GF-D8 (cell line): ENCODE measurements around the gene REG4.
"Not testable (repeated sequence)": the region's sequence is repeated elsewhere in the genome, so short reads cannot be mapped to it uniquely, and the experiment has no call there.

ENCODE experiments used
- DNase-seq: peaks from one replicate; lab custom pipeline; 2025; lab: John Stamatoyannopoulos, UW

Gene REG4

GRCh38 chr1:119811387-119811786 lies at the start of gene REG4:
TSS of gene REG4 (minus strand) at chr1:119811460. CDS start at chr1:119808769, 2,691 bp downstream.
- DNase-seq: no peak

- DNase-seq: no peak
These were observed 48.4 kb upstream of the REG4 start for GRCh38 chr1:119859647-119860046.

- DNase-seq: not testable (repeated sequence)
These were observed 47.4 kb upstream of the REG4 start for GRCh38 chr1:119858556-119859214.

GRCh38 chr1:119858126-119858525 lies 46.9 kb upstream of the REG4 start:
- DNase-seq: no peak

- DNase-seq: no peak
These were observed 41.9 kb upstream of the REG4 start for GRCh38 chr1:119853155-119853554.

- DNase-seq: not testable (repeated sequence)
These were observed 32.9 kb upstream of the REG4 start for GRCh38 chr1:119844206-119844605.

GRCh38 chr1:119841306-119841705 lies 30.0 kb upstream of the REG4 start:
- no peak for DNase-seq

GRCh38 chr1:119840745-119841144 lies 29.5 kb upstream of the REG4 start:
- no peak for DNase-seq

GRCh38 chr1:119838236-119838635 lies 27.0 kb upstream of the REG4 start:
- DNase-seq: no peak

GRCh38 chr1:119834990-119835389 lies 23.7 kb upstream of the REG4 start:
- DNase-seq: no peak

GRCh38 chr1:119831027-119831426 lies 19.8 kb upstream of the REG4 start:
- DNase-seq: no peak

GRCh38 chr1:119829625-119830024 lies 18.4 kb upstream of the REG4 start:
- no peak for DNase-seq

- not testable (repeated sequence) for DNase-seq
These were observed 17.7 kb upstream of the REG4 start for GRCh38 chr1:119829006-119829405.

GRCh38 chr1:119828266-119828665 lies 17.0 kb upstream of the REG4 start:
- DNase-seq: no peak

- no peak for DNase-seq
These were observed 15.8 kb upstream of the REG4 start for GRCh38 chr1:119827010-119827409.

GRCh38 chr1:119822406-119822805 lies 11.1 kb upstream of the REG4 start:
- DNase-seq: no peak

GRCh38 chr1:119818181-119818580 lies 6.9 kb upstream of the REG4 start:
- no peak for DNase-seq

- no peak for DNase-seq
These were observed 5.1 kb upstream of the REG4 start for GRCh38 chr1:119816407-119816806.

- no peak for DNase-seq
These were observed 4.7 kb upstream of the REG4 start for GRCh38 chr1:119815928-119816327.

- DNase-seq: no peak
These were observed 4.1 kb upstream of the REG4 start for GRCh38 chr1:119815361-119815760.

- DNase-seq: no peak
These were observed 3.0 kb upstream of the REG4 start for GRCh38 chr1:119814288-119814687.

GRCh38 chr1:119811985-119812557 lies 811 bp upstream of the REG4 start:
- DNase-seq: no peak

- DNase-seq: no peak
These were observed 2.2 kb downstream of the REG4 start for GRCh38 chr1:119808972-119809550.

GRCh38 chr1:119808491-119808890 lies 2.8 kb downstream of the REG4 start:
- DNase-seq: no peak
